ENCODE data around the gene LIPC.

DNA sequence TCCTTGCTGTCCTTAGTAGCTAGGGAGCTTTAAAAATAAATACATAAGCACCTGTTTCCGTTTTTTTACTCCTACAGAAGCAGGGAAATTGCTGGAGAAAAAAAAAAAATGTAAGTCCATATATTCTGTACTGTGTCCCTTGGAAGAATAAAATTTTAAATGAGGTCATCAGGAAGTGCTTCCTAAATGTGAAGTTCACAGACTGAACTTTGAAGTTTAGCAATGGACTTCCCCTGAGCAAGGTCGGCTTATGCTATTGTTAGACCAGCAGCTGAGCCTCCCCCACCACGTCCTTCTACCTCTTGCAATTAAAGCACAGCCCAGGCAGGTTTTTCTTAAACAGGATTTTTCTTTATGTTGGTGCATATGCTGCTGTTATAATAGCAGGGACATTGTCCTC lies 26.3 kb downstream of the LIPC start:
- TF ChIP-seq POLR2A (IDR thresholded peaks at IDR 0.05; ENCODE audit: low read length): no peak
- TF ChIP-seq GATA1 (IDR thresholded peaks at IDR 0.05; ENCODE audit: low read depth, low read length): no peak

Data from erythroblast (primary cell).